Activated CD8-positive, alpha-beta memory T cell treated with anti-CD3 and anti-CD28 coated beads, Interleukin-2, amount 50 U/mL, for 4 hours (primary cell): ENCODE data around the gene PCNX1.
"Not testable (repeated sequence)": the region's sequence is repeated elsewhere in the genome, so short reads cannot be mapped to it uniquely, and the experiment has no call there.

Experiments used
- DNase-seq: peaks from one replicate; pipeline ENCODE4 v3.0.0-alpha.2; 2020

PCNX1 gene

GRCh38 chr14:70907176-70907995 lies at the start of gene PCNX1:
Gene PCNX1 (plus strand): TSS chr14:70907459. CDS start chr14:70907851, 392 bp downstream.
- peak; percentile 90 for DNase-seq

- no peak for DNase-seq
Observed at GRCh38 chr14:70857496-70857890, 49.8 kb upstream of the PCNX1 start.

- no peak for DNase-seq
Observed at GRCh38 chr14:70858641-70859040, 48.6 kb upstream of the PCNX1 start.

- not testable (repeated sequence) for DNase-seq
Observed at GRCh38 chr14:70866992-70867391, 40.3 kb upstream of the PCNX1 start.

- no peak for DNase-seq
Observed at GRCh38 chr14:70871001-70871400, 36.3 kb upstream of the PCNX1 start.

GRCh38 chr14:70871863-70872677 lies 35.2 kb upstream of the PCNX1 start:
- DNase-seq: no peak

GRCh38 chr14:70872678-70873020 lies 34.6 kb upstream of the PCNX1 start:
- DNase-seq: no peak

- peak; percentile 26 for DNase-seq
Observed at GRCh38 chr14:70873627-70874026, 33.6 kb upstream of the PCNX1 start.

- DNase-seq: not testable (repeated sequence)
Observed at GRCh38 chr14:70875811-70876460, 31.3 kb upstream of the PCNX1 start.

GRCh38 chr14:70879448-70879847 lies 27.8 kb upstream of the PCNX1 start:
- DNase-seq: no peak

GRCh38 chr14:70880888-70881287 lies 26.4 kb upstream of the PCNX1 start:
- not testable (repeated sequence) for DNase-seq

GRCh38 chr14:70881549-70882177 lies 25.6 kb upstream of the PCNX1 start:
- no peak for DNase-seq

GRCh38 chr14:70882776-70883492 lies 24.3 kb upstream of the PCNX1 start:
- DNase-seq: no peak

- no peak for DNase-seq
Observed at GRCh38 chr14:70884595-70885342, 22.5 kb upstream of the PCNX1 start.

GRCh38 chr14:70885343-70886022 lies 21.8 kb upstream of the PCNX1 start:
- DNase-seq: no peak

- DNase-seq: no peak
Observed at GRCh38 chr14:70886421-70887206, 20.6 kb upstream of the PCNX1 start.

- DNase-seq: no peak
Observed at GRCh38 chr14:70887207-70887681, 20.0 kb upstream of the PCNX1 start.

GRCh38 chr14:70887737-70888499 lies 19.3 kb upstream of the PCNX1 start:
- no peak for DNase-seq

GRCh38 chr14:70888681-70889175 lies 18.5 kb upstream of the PCNX1 start:
- DNase-seq: no peak
